SJSA1 (cell line): ENCODE measurements around the gene SLC25A27. TPM values are rescaled to one million over a fixed set of nuclear protein-coding genes. Genes with fewer than 3 reads are reported as not detected.

Source experiments
- DNase-seq, 2 experiments: peaks; one replicate each; pipeline ENCODE4 v3.0.0-alpha.2; 2015 to 2020; ENCODE audit warnings: low spot score in 2 of 2, low read depth in 1 of 2
- H3K27ac ChIP-seq: fragments of 250-450 bp; sonication (Bioruptor Pico); 2 replicates; pipeline ENCODE4 v1.5.1; 2020; ENCODE audit warnings: mild to moderate bottlenecking, moderate library complexity
- H3K27me3 ChIP-seq: fragments of 250-450 bp; sonication (Bioruptor Pico); replicated peaks from 2 replicates; pipeline ENCODE4 v1.5.1; 2020; ENCODE audit warnings: mild to moderate bottlenecking, moderate library complexity
- H3K36me3 ChIP-seq: fragments of 250-450 bp; sonication (Bioruptor Pico); 2 replicates; pipeline ENCODE4 v1.5.1; 2020; ENCODE audit warnings: mild to moderate bottlenecking
- H3K4me1 ChIP-seq: fragments of 250-450 bp; sonication (Bioruptor Pico); replicated peaks from 2 replicates; pipeline ENCODE4 v1.6.1; 2021; ENCODE audit warnings: mild to moderate bottlenecking
- H3K4me3 ChIP-seq: fragments of 250-450 bp; sonication (Bioruptor Pico); 2 replicates; pipeline ENCODE4 v1.5.1; 2020; ENCODE audit warnings: mild to moderate bottlenecking
- H3K9me3 ChIP-seq: fragments of 250-450 bp; sonication (Bioruptor Pico); replicated peaks from 2 replicates; pipeline ENCODE4 v1.5.1; 2020; ENCODE audit warnings: mild to moderate bottlenecking
- total RNA-seq: library from RNA; depleted of rRNA; stranded (reverse); fragments of >200 nt; shearing (Covaris generic); gene quantifications from 2 replicates; pipeline ENCODE4 v1.2.3, GENCODE V29; 2014

The SLC25A27 gene
- total RNA-seq, 1 experiment from 2014 or later, result 1.5 TPM

GRCh38 chr6:46667377-46667776, 14.6 kb downstream of the SLC25A27 start:
- H3K27ac ChIP-seq, result no peak overlapping the region
- no peaks in the 10 kb centered on the region for H3K36me3 ChIP-seq
- no peaks in the 10 kb centered on the region for H3K27me3 ChIP-seq
- H3K4me3 ChIP-seq, result no peak overlapping the region
- no peak for DNase-seq
- H3K9me3 ChIP-seq, result no peaks in the 10 kb centered on the region
- no peaks in the 10 kb centered on the region for H3K4me1 ChIP-seq

GRCh38 chr6:46674410-46674809, 21.6 kb downstream of the SLC25A27 start:
- Histone ChIP-seq H3K9me3 (no peaks in the 10 kb centered on the region), H3K36me3 (no peaks in the 10 kb centered on the region), H3K27ac (no peak overlapping the region), H3K4me3 (no peak overlapping the region), H3K4me1 (no peaks in the 10 kb centered on the region), H3K27me3 (no peaks in the 10 kb centered on the region)
- no peak for DNase-seq

GRCh38 chr6:46676604-46677313, 24.0 kb downstream of the SLC25A27 start:
- Histone ChIP-seq H3K27me3 (no peaks in the 10 kb centered on the region), H3K4me1 (no peaks in the 10 kb centered on the region), H3K9me3 (no peaks in the 10 kb centered on the region), H3K36me3 (no peaks in the 10 kb centered on the region), H3K4me3 (no peak overlapping the region), H3K27ac (no peak overlapping the region)
- DNase-seq, result no peak

GRCh38 chr6:46677314-46677654, 24.5 kb downstream of the SLC25A27 start:
- Histone ChIP-seq H3K27me3 (no peaks in the 10 kb centered on the region), H3K4me1 (no peaks in the 10 kb centered on the region), H3K27ac (no peak overlapping the region), H3K9me3 (no peaks in the 10 kb centered on the region), H3K4me3 (no peak overlapping the region), H3K36me3 (no peaks in the 10 kb centered on the region)
- no peak for DNase-seq

GRCh38 chr6:46684771-46685170, 32.0 kb downstream of the SLC25A27 start:
- no peaks in the 10 kb centered on the region for H3K27me3 ChIP-seq
- no peak for DNase-seq
- H3K27ac ChIP-seq, result no peak overlapping the region
- H3K4me1 ChIP-seq, result no peaks in the 10 kb centered on the region
- H3K4me3 ChIP-seq, result no peak overlapping the region
- no peaks in the 10 kb centered on the region for H3K36me3 ChIP-seq
- H3K9me3 ChIP-seq, result no peaks in the 10 kb centered on the region

GRCh38 chr6:46687619-46688097, 34.9 kb downstream of the SLC25A27 start, which contains the start of gene TDRD6:
TSS of gene TDRD6 (plus strand) at chr6:46687885. CDS start at chr6:46688129, 244 bp downstream.
- H3K4me1 ChIP-seq, result no peaks in the 10 kb centered on the region
- H3K9me3 ChIP-seq, result no peaks in the 10 kb centered on the region
- no peak within 1 kb of the TSS for H3K4me3 ChIP-seq
- H3K27ac ChIP-seq, result no peak within 1 kb of the TSS
- no peak for DNase-seq
- H3K27me3 ChIP-seq, result no peaks in the 10 kb centered on the region
- H3K36me3 ChIP-seq, result no peaks in the 10 kb centered on the region

GRCh38 chr6:46688117-46688965, 35.6 kb downstream of the SLC25A27 start:
- H3K4me3 ChIP-seq, result no peak overlapping the region
- no peak overlapping the region for H3K27ac ChIP-seq
- no peaks in the 10 kb centered on the region for H3K36me3 ChIP-seq

GRCh38 chr6:46688966-46689335, 36.2 kb downstream of the SLC25A27 start:
- DNase-seq, result no peak
- Histone ChIP-seq H3K27ac (no peak overlapping the region), H3K9me3 (no peaks in the 10 kb centered on the region), H3K27me3 (no peaks in the 10 kb centered on the region), H3K4me3 (no peak overlapping the region), H3K36me3 (no peaks in the 10 kb centered on the region), H3K4me1 (no peaks in the 10 kb centered on the region)

More at GRCh38 chr6:46688117-46688965, 35.6 kb downstream of the SLC25A27 start:
- no peaks in the 10 kb centered on the region for H3K9me3 ChIP-seq
- H3K27me3 ChIP-seq, result no peaks in the 10 kb centered on the region
- H3K4me1 ChIP-seq, result no peaks in the 10 kb centered on the region
- DNase-seq, result no peak

- Histone ChIP-seq H3K4me3 (no peak overlapping the region), H3K36me3 (no peaks in the 10 kb centered on the region), H3K27ac (no peak overlapping the region), H3K4me1 (no peaks in the 10 kb centered on the region), H3K27me3 (no peaks in the 10 kb centered on the region), H3K9me3 (no peaks in the 10 kb centered on the region)
- no peak for DNase-seq
Observed at GRCh38 chr6:46689657-46690056, 36.9 kb downstream of the SLC25A27 start.

GRCh38 chr6:46690141-46690755, 37.5 kb downstream of the SLC25A27 start:
- Histone ChIP-seq H3K36me3 (no peaks in the 10 kb centered on the region), H3K4me1 (no peaks in the 10 kb centered on the region), H3K27me3 (no peaks in the 10 kb centered on the region), H3K4me3 (no peak overlapping the region), H3K9me3 (no peaks in the 10 kb centered on the region), H3K27ac (no peak overlapping the region)
- DNase-seq, result no peak

GRCh38 chr6:46690911-46691451, 38.2 kb downstream of the SLC25A27 start:
- Histone ChIP-seq H3K4me1 (no peaks in the 10 kb centered on the region), H3K4me3 (no peak overlapping the region), H3K27me3 (no peaks in the 10 kb centered on the region), H3K36me3 (no peaks in the 10 kb centered on the region), H3K9me3 (no peaks in the 10 kb centered on the region), H3K27ac (no peak overlapping the region)
- no peak for DNase-seq

GRCh38 chr6:46699970-46700369, 47.2 kb downstream of the SLC25A27 start:
- no peak overlapping the region for H3K27ac ChIP-seq
- no peak overlapping the region for H3K4me3 ChIP-seq
- H3K9me3 ChIP-seq, result no peaks in the 10 kb centered on the region
- no peak for DNase-seq
- H3K27me3 ChIP-seq, result 0 out of 2 replicates have a peak, but pooled peaks cover 3% of the 10 kb centered on the region
- no peaks in the 10 kb centered on the region for H3K36me3 ChIP-seq
- no peaks in the 10 kb centered on the region for H3K4me1 ChIP-seq

- H3K36me3 ChIP-seq, result no peaks in the 10 kb centered on the region
- DNase-seq, result no peak
- H3K9me3 ChIP-seq, result no peaks in the 10 kb centered on the region
- H3K27me3 ChIP-seq, result 0 out of 2 replicates have a peak, but pooled peaks cover 3% of the 10 kb centered on the region
- H3K4me3 ChIP-seq, result no peak overlapping the region
- H3K27ac ChIP-seq, result no peak overlapping the region
- no peaks in the 10 kb centered on the region for H3K4me1 ChIP-seq
Observed at GRCh38 chr6:46704562-46704961, 51.8 kb downstream of the SLC25A27 start.
